T-helper 2 cell treated with Interferon-gamma antibody and Interleukin-4, amounts not matched to agents 100 ng/mL and 5 ng/mL, for 36 hours (primary cell): ENCODE measurements around the gene JAM3. TPM values are rescaled to one million over a fixed set of nuclear protein-coding genes. Genes with fewer than 3 reads are reported as not detected.

ENCODE experiments used
- intact Hi-C: fragments of 100-400 bp; cut with micrococcal nuclease; formaldehyde crosslinking; loops from one replicate; pipeline ENCODE4 v1.15.1; 2023
- total RNA-seq: library from RNA; stranded (reverse); gene quantifications from 2 replicates; pipeline ENCODE4 v1.2.3, GENCODE V29; 2022

JAM3 gene
- total RNA-seq, 1 donor from 2014 or later: 1.7 TPM

- intact Hi-C loops: no loop called here
Measured at GRCh38 chr11:134142536-134142935, 73.7 kb downstream of the JAM3 start.

DNA sequence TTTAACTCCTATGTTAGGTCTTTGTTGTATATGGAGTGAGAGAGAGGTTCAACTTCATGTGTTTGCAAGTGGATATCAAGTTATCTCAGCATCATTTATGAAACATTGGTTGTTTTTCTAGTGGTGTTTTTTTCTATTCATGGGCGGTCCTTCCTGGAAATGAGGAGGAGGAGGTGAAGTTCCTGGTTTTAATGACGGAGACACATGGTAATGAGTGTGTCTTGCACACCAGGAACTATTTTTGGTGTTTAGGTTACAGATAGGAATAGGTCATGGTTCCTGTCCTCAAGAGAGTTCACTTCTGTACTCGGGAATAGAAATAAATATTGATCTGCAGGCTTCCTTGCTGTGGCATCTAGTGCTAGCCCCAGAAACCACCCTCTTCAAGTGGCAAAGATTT, 74.9 kb downstream of the JAM3 start:
- intact Hi-C loops: no loop called here

GRCh38 chr11:134144744-134145143, 75.9 kb downstream of the JAM3 start:
- intact Hi-C loops: no loop called here

GRCh38 chr11:134145715-134146114, 76.8 kb downstream of the JAM3 start:
- intact Hi-C loops: no loop called here

DNA sequence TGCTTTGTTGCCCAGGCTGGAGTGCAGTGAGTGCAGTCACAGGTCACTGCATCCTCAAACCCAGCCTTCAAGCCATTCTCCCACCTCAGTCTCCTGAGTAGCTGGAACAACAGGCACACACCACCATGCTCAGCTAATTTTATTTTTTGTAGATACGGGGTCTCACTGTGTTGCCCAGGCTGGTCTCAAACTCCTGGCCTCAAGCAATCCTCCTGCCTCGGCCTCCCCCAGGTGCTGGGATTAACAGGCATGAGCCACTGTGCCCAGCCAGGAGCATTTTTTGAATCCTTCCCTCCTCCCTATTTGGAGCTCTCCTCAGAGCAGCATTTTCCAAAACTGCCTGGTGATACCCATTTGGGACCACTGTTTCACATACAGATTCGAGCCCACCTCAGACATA, 77.7 kb downstream of the JAM3 start:
- intact Hi-C loops: no loop called here

DNA sequence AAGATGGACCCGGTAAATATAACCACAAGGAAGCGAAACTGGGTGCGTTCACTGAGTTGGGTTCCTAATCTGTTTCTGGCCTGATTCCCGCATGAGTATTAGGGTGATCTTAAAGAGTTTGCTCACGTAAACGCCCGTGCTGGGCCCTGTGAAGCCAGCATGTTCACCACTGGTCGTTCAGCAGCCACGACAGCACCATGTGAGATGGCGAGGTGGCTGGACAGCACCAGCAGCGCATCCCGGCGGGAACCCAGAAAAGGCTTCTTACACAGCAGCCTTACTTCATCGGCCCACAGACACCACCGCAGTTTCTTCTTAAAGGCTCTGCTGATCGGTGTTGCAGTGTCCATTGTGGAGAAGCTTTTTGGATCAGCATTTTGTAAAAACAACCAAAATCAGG, 80.5 kb downstream of the JAM3 start:
- intact Hi-C loops: no loop called here

DNA sequence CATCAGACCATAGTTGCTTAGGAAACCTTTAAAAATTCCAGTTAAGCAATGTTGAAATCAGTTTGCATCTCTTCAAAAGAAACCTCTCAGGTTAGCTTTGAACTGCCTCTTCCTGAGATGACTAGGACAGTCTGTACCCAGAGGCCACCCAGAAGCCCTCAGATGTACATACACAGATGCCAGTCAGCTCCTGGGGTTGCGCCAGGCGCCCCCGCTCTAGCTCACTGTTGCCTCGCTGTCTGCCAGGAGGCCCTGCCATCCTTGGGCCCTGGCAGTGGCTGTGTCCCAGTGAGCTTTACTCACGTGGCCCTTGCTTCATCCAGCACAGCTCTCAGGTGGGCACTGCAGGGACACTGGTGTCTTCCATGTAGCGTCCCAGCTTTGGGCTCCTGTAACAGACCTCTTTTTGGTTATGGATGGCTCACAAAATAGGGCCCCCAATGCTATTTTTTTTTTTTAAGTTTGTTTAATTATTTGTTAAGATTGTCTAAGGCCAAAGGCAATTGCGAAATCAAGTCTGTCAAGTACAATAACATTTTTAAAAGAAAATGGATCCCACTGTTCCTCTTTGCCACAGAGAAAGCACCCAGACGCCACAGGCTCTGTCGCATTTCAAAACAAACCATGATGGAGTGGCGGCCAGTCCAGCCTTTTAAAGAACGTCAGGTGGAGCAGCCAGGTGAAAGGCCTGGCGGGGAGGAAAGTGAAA, 81.5 kb downstream of the JAM3 start:
- intact Hi-C loops: no loop called here

DNA sequence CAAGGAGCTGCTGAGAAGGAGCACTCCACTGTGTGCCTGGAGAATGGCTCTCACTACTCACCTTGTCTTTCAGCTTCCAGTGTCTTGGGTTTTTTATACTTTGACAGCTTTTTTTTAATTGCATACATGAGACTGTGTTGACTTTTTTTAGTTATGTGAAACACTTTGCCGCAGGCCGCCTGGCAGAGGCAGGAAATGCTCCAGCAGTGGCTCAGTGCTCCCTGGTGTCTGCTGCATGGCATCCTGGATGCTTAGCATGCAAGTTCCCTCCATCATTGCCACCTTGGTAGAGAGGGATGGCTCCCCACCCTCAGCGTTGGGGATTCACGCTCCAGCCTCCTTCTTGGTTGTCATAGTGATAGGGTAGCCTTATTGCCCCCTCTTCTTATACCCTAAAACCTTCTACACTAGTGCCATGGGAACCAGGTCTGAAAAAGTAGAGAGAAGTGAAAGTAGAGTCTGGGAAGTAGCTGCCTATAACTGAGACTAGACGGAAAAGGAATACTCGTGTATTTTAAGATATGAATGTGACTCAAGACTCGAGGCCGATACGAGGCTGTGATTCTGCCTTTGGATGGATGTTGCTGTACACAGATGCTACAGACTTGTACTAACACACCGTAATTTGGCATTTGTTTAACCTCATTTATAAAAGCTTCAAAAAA, 82.3 kb downstream of the JAM3 start:
- intact Hi-C loops: no loop called here

DNA sequence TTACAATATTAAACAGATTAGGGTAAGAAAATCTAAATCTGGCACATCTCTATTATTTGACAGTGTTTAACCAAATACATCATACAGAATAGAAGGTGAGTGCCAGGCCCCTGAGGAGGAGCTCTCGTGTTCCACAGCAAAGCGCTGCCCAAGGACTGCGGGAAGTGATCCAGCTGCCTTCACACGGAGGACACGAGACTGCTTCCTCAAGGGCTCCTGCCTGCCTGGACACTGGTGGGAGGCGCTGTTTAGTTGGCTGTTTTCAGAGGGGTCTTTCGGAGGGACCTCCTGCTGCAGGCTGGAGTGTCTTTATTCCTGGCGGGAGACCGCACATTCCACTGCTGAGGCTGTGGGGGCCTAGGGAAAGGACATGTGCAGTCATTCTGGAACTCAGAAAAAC, 83.8 kb downstream of the JAM3 start:
- intact Hi-C loops: no loop called here

DNA sequence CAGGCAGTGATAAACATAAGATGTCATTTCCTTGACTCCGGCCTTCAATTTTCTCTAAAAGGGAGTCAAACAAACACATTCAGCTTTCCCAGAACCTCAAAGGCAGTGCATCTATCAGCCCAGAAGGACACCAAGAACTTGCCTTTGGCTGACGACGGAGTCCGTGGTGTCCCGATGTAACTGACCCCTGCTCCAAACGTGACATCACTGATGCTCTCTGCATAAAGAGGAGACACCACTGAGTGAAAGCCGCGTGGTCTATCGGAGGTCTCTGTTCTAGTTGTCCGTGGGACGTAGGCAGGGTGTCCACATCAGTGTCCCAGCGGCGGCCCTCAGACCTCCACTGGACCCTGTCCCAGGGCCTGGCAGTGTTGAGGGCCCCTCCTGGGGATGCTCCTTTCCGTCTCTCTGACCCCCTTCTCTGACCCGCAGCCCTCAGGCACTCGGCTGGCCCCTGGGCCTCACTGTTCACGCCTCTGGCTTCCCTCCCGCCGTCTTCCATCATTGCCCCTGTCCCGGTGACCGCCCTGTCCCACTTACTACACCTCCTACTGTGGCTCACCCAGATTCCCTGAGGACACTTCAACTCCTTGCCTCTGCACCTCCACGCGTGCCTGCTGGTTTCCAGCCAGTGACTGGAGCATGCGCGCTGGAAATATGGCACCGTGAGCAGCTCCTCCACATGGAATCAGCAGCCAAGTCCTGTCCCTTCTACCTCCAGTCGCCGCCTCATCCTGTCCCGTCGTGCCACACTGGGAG, 84.5 kb downstream of the JAM3 start:
- intact Hi-C loops: no loop called here

- intact Hi-C loops: no loop called here
Measured at GRCh38 chr11:134154441-134154840, 85.6 kb downstream of the JAM3 start.

DNA sequence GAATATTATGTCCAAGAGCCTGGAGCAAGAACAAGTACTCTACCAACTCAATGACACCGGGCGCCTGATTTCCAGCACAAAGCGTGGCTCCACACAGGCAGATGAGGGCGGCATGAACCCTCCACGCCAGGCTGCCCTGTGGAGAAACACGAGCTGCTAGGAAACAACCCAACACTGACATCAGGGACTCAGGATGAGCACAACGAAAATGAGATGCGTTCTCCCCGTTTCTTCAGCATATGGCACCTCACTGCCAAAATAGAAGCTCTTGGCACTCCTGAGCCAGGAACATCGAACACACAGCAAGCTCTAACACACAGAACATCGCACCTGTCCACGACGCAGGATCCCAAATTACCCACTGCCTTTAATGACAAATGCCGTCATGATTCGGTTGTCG, 86.6 kb downstream of the JAM3 start:
- intact Hi-C loops: no loop called here

DNA sequence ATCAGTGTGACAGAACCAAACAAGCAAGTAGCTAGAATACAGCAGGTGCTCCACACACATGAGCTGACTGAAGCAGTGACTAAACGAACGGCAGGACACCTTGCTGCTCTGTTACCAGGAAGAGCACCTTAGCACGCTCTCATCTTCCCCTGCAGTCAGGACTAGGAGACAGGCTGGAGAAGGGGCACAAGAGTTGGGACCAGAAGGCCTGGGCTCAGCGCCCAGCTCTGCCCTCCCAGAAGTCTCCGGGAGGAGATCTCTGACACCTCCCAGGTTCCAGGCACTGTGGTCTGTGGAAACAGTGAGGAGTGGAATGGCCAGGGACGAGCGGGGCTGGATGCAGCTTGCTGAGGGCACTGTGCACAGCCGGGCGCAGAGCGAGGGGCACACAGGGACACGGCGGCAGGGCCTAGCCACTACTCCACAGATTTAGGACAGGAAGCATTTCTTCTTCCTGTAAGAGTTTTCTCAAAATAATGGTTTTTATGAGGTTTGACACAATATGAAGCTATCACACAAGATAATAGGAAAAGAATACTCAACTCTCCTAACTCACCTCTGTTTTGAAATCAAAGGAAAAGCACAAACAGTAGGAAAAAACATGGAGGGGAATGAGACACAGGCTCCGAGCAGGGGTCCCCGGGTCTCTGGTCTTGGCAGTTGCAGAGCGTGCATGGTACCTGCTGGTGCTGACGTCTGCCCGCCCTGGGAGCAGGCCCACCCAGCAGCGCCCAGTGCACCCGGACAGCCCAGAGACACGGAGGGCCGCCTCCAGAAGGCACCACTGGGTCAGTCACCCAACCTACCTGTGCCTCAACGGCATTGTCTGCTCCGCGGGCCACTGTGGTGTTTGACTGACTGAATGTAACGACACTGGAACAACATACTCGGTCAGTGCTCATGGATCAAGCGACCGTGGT, 87.3 kb downstream of the JAM3 start:
- intact Hi-C loops: no loop called here

- intact Hi-C loops: no loop called here
Measured at GRCh38 chr11:134157451-134157850, 88.6 kb downstream of the JAM3 start.

GRCh38 chr11:134158023-134158422, 89.2 kb downstream of the JAM3 start:
- intact Hi-C loops: no loop called here

DNA sequence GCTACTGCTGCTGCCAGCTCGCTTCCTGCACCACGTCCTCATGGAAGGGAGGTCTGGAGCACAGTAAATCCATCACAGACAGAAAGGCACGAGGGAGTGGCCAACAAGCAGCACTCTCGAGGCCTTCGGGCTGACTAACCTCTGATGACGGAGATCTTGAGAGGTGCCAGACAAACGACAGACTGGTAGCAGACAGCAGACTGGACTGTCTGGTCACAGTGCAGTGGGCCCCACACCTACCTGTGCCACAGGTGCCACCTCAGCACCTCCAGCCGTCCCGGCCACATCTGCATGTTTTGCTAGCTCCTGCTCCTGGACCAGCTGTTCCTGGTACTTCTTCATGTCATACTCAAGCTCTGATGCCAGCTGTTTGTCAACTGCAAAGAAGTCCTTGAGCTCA, 90.8 kb downstream of the JAM3 start:
- intact Hi-C loops: no loop called here

DNA sequence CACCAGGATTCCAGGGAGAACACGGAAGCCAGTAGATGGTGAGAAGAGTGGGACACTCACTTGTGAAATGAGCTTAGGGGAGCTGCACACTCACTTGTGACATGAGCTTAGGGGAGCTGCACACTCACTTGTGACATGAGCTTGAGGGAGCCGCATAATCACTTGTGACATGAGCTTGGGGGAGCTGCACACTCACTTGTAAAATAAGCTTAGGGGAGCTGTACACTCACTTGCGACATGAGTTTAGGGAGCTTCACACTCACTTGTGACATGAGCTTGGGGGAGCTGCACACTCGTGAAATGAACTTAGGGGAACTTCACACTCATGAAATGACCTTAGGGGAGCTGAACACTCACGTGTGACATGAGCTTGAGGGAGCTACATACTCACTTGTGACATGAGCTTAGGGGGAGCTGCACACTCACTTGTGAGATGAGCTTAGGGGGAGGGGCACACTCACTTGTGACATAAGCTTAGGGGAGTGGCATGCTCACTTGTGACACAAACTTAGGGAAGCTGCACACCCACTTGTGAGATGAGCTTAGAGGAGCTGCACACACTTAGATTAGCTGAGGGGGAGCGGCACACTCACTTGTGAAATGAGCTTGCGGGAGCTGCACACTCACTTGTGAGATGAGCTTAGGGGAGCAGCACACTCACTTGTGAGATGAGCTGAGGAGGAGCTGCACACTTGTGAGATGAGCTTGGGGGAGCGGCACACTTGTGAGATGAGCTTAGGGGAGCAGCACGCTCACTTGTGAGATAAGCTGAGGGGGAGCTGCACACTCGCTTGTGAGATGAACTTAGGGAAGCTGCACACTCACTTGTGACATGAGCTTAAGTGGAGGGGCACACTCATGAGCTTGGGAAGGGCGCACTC, 95.9 kb downstream of the JAM3 start:
- intact Hi-C loops: no loop called here

- intact Hi-C loops: no loop called here
Measured at GRCh38 chr11:134170177-134170918, 101.5 kb downstream of the JAM3 start.

GRCh38 chr11:134170919-134171281, 102.0 kb downstream of the JAM3 start:
- intact Hi-C loops: no loop called here

DNA sequence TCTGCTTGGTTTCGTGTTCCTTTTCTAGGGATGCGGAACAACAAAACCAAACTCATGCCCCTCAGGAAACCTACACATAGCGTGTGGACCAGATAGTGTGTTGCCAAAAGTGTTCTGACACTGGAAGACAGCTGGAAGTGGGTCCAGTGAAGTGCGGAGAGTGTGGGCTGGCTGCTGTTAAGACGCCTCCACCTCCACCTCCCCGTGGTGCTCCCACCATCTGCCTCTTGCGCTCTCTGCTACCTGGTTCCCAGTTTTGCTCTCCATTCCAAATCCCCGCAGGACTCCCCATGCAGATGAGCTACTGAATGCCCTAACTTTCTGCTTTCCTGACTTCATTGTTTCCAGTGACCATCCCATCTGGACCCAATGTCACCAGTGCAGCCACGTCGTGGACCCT, 103.1 kb downstream of the JAM3 start:
- intact Hi-C loops: no loop called here
